RWPE2 (cell line): ENCODE results near the gene LPCAT1.
A peak's percentile ranks its signal among the peaks of the same experiment; 100 is the strongest.

ENCODE experiments used
- ATAC-seq: fragments of 200-7000 bp; cut with Tn5 transposase; 3 replicates; pipeline ENCODE4 v1.9.1; 2021; ENCODE audit warnings: low read depth
- DNase-seq: peaks from one replicate; pipeline ENCODE4 v3.0.0-alpha.2; 2020; ENCODE audit warnings: low spot score
- H3K27ac ChIP-seq: fragments of 450-650 bp; 2 replicates; pipeline ENCODE4 v1.5.1; 2017; ENCODE audit warnings: mild to moderate bottlenecking; ENCODE audit not compliant: poor library complexity, severe bottlenecking
- H3K27me3 ChIP-seq: fragments of 250-450 bp; sonication (Bioruptor Pico); 2 replicates; pipeline ENCODE4 v1.5.1; 2021; ENCODE audit warnings: mild to moderate bottlenecking, moderate library complexity; ENCODE audit not compliant: insufficient read depth, poor library complexity, severe bottlenecking
- H3K36me3 ChIP-seq: fragments of 250-450 bp; sonication (Bioruptor Pico); 2 replicates; pipeline ENCODE4 v1.5.1; 2020; ENCODE audit warnings: low read depth, mild to moderate bottlenecking, moderate library complexity
- H3K4me1 ChIP-seq: fragments of 250-450 bp; sonication (Bioruptor Pico); 2 replicates; pipeline ENCODE4 v1.5.1; 2021; ENCODE audit warnings: mild to moderate bottlenecking, moderate library complexity; ENCODE audit not compliant: insufficient read depth, poor library complexity, severe bottlenecking
- H3K4me3 ChIP-seq: fragments of 250-450 bp; sonication (Bioruptor Pico); 2 replicates; pipeline ENCODE4 v1.5.1; 2021; ENCODE audit warnings: mild to moderate bottlenecking, moderate library complexity; ENCODE audit not compliant: severe bottlenecking
- H3K9me3 ChIP-seq: fragments of 250-450 bp; sonication (Bioruptor Pico); 2 replicates; pipeline ENCODE4 v1.5.1; 2021; ENCODE audit warnings: mild to moderate bottlenecking, moderate library complexity; ENCODE audit not compliant: severe bottlenecking
- TF ChIP-seq, protein P1 (sequence below): fragments of 450-650 bp; IDR thresholded peaks from one replicate; pipeline ENCODE4 v1.5.1; 2017; ENCODE audit warnings: mild to moderate bottlenecking, moderate library complexity; ENCODE audit not compliant: poor library complexity, severe bottlenecking

Gene LPCAT1

DNA sequence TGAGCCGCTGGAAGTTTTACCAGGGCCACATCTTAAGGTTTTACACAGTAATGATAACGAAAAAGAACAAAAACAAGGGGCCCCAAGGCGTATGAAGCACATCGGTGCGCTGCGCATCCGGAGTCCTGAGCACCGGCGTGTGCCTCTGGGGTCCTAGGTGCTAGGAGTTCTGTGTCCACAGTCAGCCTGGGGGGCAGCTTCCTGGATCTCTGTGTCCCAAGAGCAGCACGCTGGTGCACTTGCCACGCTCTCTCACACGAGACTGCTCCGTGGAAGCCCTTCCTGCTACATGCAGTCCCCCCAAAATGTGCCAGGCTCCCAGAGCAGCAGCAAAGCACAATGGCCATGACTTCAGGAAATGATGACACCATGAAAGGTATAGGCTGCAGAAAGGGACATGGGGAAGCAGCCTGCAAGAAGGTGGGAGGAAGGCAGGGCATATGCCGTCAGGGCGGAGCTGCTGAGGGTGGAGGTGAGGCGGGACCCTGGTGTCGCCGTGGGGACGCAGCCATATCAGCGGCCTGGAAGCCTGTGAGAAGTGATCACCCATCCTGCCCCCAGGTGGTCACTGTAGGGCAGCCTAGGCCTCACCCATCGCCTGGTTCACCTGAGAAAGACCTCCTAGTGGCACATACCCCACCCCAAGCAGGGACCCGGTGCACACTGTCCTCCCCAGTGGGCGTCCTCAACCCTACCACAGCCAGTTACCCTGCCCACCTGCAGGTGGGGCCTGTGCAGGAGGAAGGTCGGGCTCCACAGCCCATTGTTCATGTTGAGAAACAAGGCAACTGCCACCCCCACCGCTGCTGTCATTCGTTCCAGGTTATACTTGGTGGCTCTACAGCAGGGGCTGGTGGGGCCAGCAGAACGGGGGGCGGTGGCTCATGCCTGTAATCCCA, 54.9 kb downstream of the LPCAT1 start:
- DNase-seq, result peak; percentile 71
- Histone ChIP-seq H3K36me3 (peaks cover 66% of the 10 kb centered on the region), H3K27ac (no peak overlapping the region), H3K4me1 (no peaks in the 10 kb centered on the region), H3K4me3 (no peak overlapping the region), H3K9me3 (no peaks in the 10 kb centered on the region), H3K27me3 (no peaks in the 10 kb centered on the region)
- ATAC-seq, result no peak
- TF ChIP-seq, protein P1, sequence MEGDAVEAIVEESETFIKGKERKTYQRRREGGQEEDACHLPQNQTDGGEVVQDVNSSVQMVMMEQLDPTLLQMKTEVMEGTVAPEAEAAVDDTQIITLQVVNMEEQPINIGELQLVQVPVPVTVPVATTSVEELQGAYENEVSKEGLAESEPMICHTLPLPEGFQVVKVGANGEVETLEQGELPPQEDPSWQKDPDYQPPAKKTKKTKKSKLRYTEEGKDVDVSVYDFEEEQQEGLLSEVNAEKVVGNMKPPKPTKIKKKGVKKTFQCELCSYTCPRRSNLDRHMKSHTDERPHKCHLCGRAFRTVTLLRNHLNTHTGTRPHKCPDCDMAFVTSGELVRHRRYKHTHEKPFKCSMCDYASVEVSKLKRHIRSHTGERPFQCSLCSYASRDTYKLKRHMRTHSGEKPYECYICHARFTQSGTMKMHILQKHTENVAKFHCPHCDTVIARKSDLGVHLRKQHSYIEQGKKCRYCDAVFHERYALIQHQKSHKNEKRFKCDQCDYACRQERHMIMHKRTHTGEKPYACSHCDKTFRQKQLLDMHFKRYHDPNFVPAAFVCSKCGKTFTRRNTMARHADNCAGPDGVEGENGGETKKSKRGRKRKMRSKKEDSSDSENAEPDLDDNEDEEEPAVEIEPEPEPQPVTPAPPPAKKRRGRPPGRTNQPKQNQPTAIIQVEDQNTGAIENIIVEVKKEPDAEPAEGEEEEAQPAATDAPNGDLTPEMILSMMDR, result peak; percentile 14

DNA sequence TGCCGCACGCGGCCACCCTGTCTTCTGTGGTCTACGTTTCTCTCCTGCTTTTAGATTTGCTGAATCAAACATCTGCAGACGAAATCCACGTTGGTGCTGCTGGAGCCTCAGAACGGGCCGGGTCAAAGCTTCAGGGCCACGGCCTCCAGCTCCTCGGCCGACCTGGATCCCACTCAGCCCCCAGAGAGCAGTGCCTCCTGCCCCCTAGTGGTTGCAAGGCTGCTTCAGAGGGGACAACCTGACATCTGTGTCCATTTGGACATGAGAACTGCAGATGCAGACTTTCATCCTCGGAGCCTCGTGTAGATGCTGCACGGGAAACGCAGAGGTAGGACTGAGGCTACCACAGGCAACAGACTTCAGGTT, 55.5 kb downstream of the LPCAT1 start:
- H3K9me3 ChIP-seq, result no peaks in the 10 kb centered on the region
- no peak for DNase-seq
- H3K4me3 ChIP-seq, result no peak overlapping the region
- no peaks in the 10 kb centered on the region for H3K27me3 ChIP-seq
- peaks cover 66% of the 10 kb centered on the region for H3K36me3 ChIP-seq
- no peaks in the 10 kb centered on the region for H3K4me1 ChIP-seq
- TF ChIP-seq, protein P1, result peak; percentile 46
- no peak for ATAC-seq
- no peak overlapping the region for H3K27ac ChIP-seq

DNA sequence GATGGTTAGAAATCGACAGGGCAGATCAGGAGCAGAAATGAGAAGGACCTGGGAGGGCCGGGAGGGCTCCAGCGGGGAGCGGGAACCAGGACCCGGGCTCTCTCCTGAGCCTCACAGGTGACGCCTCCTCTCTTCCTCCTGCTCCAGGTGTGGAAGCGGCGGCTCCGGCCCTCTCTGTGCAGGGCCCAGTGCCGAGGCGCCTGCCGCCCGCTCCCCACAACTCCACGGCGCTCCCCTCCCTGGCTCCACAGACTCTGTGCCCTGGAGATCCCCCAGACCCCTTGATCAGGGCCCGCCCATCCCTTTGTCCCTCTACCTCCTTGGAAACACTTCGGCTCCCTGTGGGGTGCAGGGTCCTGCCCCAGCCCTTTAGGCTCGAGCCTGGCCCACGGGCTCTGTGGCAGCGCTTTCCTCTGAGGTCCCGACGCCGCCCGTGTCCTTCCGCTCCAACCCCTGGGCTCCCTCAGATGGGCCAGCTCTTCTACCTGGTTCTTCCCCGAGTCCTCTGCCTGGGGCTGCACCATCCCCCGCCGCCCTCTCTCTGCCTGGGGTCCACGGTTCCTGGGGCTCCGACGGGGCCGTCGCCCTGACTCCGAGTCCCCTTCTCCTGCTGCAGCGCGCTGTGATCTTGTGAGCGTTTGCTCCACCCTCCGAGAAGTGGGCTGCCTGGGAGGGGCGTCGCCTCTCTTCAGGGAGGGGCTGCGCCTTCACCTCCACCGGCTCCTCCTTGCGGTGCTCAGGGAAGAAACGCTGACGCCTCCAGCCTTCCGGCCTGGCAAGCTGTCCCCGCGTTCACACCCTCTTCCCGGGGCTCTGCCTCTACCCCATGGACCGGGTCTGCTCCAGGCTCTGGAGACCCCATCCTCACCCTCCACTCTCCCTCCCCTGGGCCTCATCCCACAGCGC, 56.2 kb downstream of the LPCAT1 start:
- Histone ChIP-seq H3K4me3 (no peak overlapping the region), H3K27ac (no peak overlapping the region), H3K4me1 (no peaks in the 10 kb centered on the region), H3K27me3 (no peaks in the 10 kb centered on the region), H3K36me3 (peaks cover 64% of the 10 kb centered on the region), H3K9me3 (no peaks in the 10 kb centered on the region)
- DNase-seq, result peak; percentile 74
- no peak for ATAC-seq
- TF ChIP-seq, protein P1, result no peak

DNA sequence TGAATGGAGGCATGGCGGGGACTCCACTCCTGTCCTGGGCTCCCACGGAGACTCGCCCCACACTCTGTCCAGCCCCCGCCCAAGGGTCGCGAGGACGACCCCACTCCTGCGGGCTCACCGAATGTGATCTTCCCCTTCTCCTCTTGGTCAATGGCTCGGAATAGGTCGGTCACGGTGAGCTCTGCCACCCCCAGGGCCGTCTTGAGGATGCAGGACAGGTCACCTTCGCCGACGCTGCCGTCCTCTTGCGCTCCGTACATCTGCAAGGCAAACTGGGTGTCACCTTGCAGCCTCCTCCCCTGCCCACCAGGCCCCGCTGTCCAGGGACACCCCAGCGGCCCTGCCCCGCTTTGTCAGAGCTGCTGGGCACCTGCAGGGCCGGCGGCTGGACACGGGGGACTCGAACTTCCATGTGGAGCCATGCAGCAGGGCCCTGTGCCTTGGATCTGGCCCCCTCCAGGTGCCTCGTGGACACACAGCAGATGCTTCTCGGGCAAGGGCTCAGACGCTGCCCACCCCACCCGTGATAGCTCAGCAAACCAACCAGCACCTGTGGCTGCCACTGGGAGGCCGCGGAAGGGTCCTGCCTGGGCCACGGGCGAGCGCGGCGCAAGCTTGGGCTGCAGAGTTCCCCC, 57.0 kb downstream of the LPCAT1 start:
- Histone ChIP-seq H3K27ac (no peak overlapping the region), H3K27me3 (no peaks in the 10 kb centered on the region), H3K4me1 (no peaks in the 10 kb centered on the region), H3K36me3 (peaks cover 66% of the 10 kb centered on the region), H3K4me3 (no peak overlapping the region), H3K9me3 (no peaks in the 10 kb centered on the region)
- ATAC-seq (no peak), DNase-seq (peak; percentile 72)
- TF ChIP-seq, protein P1, result no peak
